ENCODE measurements around the gene C3orf20.
"Not testable (repeated sequence)": the region's sequence is repeated elsewhere in the genome, so short reads cannot be mapped to it uniquely, and the experiment has no call there.

C3orf20 gene

DNA sequence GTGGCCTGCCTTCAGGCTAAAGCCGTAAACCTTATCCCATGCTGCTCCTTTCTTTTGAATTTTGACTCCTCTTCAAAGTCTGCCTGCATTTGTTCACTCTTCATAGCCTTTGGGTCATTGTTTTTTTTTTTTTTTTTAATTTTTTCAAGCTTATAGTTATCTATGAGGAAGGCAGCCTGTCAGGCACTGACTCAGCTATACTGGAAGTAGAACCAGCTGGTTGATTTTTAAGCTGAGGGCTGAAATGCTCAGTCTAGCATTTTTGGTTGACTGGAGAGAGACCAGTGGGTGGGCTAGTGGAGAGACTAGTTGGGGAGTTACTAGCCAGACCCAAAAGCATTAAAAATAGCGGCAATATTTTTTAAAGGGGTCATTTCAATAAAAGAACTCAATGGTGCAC lies 44.1 kb downstream of the C3orf20 start:
- no peaks in the 10 kb centered on the region for H3K9me3 Mint-ChIP-seq
- no peak overlapping the region for H3K27ac Mint-ChIP-seq (ENCODE audit: low read depth)
- DNase-seq (ENCODE audit: low spot score in 2 of 2) (no peak), ATAC-seq (replicated peaks; ENCODE audit: extremely low read depth, poor library complexity, severe bottlenecking) (no peak)
- no peaks in the 10 kb centered on the region for H3K4me1 Mint-ChIP-seq
- H3K36me3 Mint-ChIP-seq (ENCODE audit: insufficient read depth): no peaks in the 10 kb centered on the region
- H3K4me3 Mint-ChIP-seq: no peak overlapping the region
- H3K27me3 Mint-ChIP-seq: no peaks in the 10 kb centered on the region

- Mint-ChIP-seq H3K36me3 (ENCODE audit: insufficient read depth) (no peaks in the 10 kb centered on the region), H3K4me3 (no peak overlapping the region), H3K9me3 (no peaks in the 10 kb centered on the region), H3K4me1 (no peaks in the 10 kb centered on the region), H3K27ac (ENCODE audit: low read depth) (no peak overlapping the region), H3K27me3 (no peaks in the 10 kb centered on the region)
- ATAC-seq (replicated peaks; ENCODE audit: extremely low read depth, poor library complexity, severe bottlenecking) (no peak), DNase-seq (ENCODE audit: low spot score in 2 of 2) (no peak)
Measured at GRCh38 chr3:14721126-14721864, 46.4 kb downstream of the C3orf20 start.

DNA sequence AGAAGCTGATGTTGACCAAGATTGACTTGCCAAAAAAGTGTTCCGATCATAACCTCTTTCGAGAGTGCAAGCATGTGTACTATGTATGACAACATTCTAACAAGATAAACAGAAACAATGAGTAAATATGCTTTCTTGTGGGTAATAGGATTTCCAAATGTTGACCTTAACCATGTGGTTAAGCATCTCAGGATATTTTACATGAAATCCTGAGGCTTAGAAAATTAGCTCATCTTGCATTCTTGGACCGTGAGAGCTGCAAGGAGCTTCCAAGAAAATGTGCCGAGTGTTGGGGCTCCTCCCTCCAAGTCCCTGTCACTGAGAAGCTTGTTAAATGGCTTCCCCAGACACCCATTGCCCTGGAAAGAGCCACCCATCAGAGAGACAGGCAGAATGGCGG lies 50.1 kb downstream of the C3orf20 start:
- no peaks in the 10 kb centered on the region for H3K36me3 Mint-ChIP-seq (ENCODE audit: insufficient read depth)
- DNase-seq (ENCODE audit: low spot score in 2 of 2) (no peak), ATAC-seq (replicated peaks; ENCODE audit: extremely low read depth, poor library complexity, severe bottlenecking) (no peak)
- no peaks in the 10 kb centered on the region for H3K9me3 Mint-ChIP-seq
- no peaks in the 10 kb centered on the region for H3K4me1 Mint-ChIP-seq
- H3K27me3 Mint-ChIP-seq: no peaks in the 10 kb centered on the region
- H3K27ac Mint-ChIP-seq (ENCODE audit: low read depth): no peak overlapping the region
- no peak overlapping the region for H3K4me3 Mint-ChIP-seq

- ATAC-seq (replicated peaks; ENCODE audit: extremely low read depth, poor library complexity, severe bottlenecking) (no peak), DNase-seq (ENCODE audit: low spot score in 2 of 2) (no peak)
- Mint-ChIP-seq H3K4me3 (no peak overlapping the region), H3K4me1 (no peaks in the 10 kb centered on the region), H3K27ac (ENCODE audit: low read depth) (no peak overlapping the region), H3K27me3 (no peaks in the 10 kb centered on the region), H3K9me3 (no peaks in the 10 kb centered on the region), H3K36me3 (ENCODE audit: insufficient read depth) (no peaks in the 10 kb centered on the region)
Measured at GRCh38 chr3:14725564-14726440, 50.9 kb downstream of the C3orf20 start.

DNA sequence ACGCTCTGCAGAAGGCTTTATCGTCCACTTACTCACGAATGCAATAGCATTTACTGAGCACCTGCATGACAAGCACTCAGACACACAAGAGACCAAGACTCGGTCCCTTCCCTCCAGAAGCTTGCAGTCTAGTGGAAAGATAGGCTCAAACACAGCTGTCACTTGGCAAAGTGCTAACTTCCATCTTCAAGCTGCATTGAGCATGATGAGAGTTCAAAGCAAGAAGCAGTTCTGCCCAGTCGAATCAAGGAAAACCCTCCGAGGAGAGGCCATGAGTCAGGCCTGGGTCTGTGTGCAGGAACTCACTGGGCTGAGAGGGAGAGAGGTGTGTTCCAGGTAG lies 51.5 kb downstream of the C3orf20 start:
- Mint-ChIP-seq H3K36me3 (ENCODE audit: insufficient read depth) (no peaks in the 10 kb centered on the region), H3K4me3 (no peak overlapping the region), H3K27ac (ENCODE audit: low read depth) (no peak overlapping the region), H3K9me3 (no peaks in the 10 kb centered on the region), H3K27me3 (no peaks in the 10 kb centered on the region), H3K4me1 (no peaks in the 10 kb centered on the region)
- DNase-seq (ENCODE audit: low spot score in 2 of 2) (no peak), ATAC-seq (replicated peaks; ENCODE audit: extremely low read depth, poor library complexity, severe bottlenecking) (no peak)

GRCh38 chr3:14728113-14728512 lies 53.2 kb downstream of the C3orf20 start:
- H3K36me3 Mint-ChIP-seq (ENCODE audit: insufficient read depth): no peaks in the 10 kb centered on the region
- H3K4me1 Mint-ChIP-seq: no peaks in the 10 kb centered on the region
- H3K27ac Mint-ChIP-seq (ENCODE audit: low read depth): no peak overlapping the region
- ATAC-seq (replicated peaks; ENCODE audit: extremely low read depth, poor library complexity, severe bottlenecking) (no peak), DNase-seq (ENCODE audit: low spot score in 2 of 2) (no peak)
- no peaks in the 10 kb centered on the region for H3K9me3 Mint-ChIP-seq
- no peak overlapping the region for H3K4me3 Mint-ChIP-seq
- no peaks in the 10 kb centered on the region for H3K27me3 Mint-ChIP-seq

DNA sequence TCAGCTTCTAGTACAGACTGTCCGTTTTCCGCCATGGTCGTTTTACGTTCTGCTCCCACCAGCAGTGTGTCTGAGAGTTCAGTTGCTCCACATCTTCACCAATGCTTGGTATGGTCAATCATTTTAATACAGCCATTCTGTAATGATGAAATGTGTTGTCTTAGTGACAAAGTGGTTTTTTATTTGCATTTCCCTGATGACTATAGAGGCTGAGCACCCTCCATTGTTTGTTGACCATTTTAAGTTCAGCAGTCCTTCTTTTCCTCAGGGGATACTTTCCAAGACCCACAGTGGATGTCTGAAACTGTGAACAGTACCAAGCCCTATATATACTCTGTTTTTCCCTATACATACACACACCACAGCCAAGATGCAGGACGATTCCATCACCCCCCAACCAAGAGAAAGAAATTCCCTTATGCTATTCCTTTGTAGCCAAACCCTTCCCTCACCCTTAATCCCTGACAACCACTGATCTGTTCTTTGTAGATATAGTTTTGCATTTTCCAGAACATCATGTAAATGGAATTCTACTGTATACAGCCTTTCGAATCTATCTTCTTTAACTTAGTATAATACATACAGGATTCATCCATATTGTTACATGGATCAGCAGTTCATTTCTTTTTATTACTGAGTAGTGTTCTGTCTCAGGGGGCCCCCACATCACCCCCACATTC lies 55.9 kb downstream of the C3orf20 start:
- DNase-seq (ENCODE audit: low spot score in 2 of 2) (no peak), ATAC-seq (replicated peaks; ENCODE audit: extremely low read depth, poor library complexity, severe bottlenecking) (no peak)
- H3K27ac Mint-ChIP-seq (ENCODE audit: low read depth): no peak overlapping the region
- no peaks in the 10 kb centered on the region for H3K9me3 Mint-ChIP-seq
- no peak overlapping the region for H3K4me3 Mint-ChIP-seq
- no peaks in the 10 kb centered on the region for H3K36me3 Mint-ChIP-seq (ENCODE audit: insufficient read depth)
- H3K27me3 Mint-ChIP-seq: no peaks in the 10 kb centered on the region
- no peaks in the 10 kb centered on the region for H3K4me1 Mint-ChIP-seq

- no peak overlapping the region for H3K4me3 Mint-ChIP-seq
- ATAC-seq (replicated peaks; ENCODE audit: extremely low read depth, poor library complexity, severe bottlenecking) (no peak), DNase-seq (ENCODE audit: low spot score in 2 of 2) (no peak)
- no peaks in the 10 kb centered on the region for H3K9me3 Mint-ChIP-seq
- H3K36me3 Mint-ChIP-seq (ENCODE audit: insufficient read depth): peaks cover 3% of the 10 kb centered on the region
- no peak overlapping the region for H3K27ac Mint-ChIP-seq (ENCODE audit: low read depth)
- H3K27me3 Mint-ChIP-seq: peaks cover 74% of the 10 kb centered on the region
- H3K4me1 Mint-ChIP-seq: no peaks in the 10 kb centered on the region
Measured at GRCh38 chr3:14740983-14741382, 66.0 kb downstream of the C3orf20 start.

DNA sequence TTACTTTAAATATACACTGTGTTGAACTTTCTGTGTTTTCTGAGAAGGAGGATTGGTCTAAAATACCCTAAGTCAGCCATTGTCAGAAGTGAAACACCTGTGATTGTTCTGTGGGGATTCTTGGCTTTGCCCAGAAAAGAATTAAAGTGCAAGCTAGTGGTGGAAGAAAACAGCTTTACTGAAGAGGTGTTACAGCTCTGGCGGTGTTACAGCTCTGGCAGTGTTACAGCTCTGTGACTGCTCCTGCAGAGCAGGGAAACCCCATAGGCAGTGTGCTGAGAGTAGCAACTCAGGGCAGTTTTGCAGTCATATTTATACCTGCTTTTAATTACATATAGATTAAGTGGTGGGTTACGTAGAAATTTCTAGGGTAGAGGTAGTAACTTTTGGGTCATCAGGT lies 66.6 kb downstream of the C3orf20 start:
- Mint-ChIP-seq H3K36me3 (ENCODE audit: insufficient read depth) (peaks cover 3% of the 10 kb centered on the region), H3K4me3 (no peak overlapping the region), H3K27ac (ENCODE audit: low read depth) (no peak overlapping the region), H3K4me1 (no peaks in the 10 kb centered on the region), H3K27me3 (peaks cover 79% of the 10 kb centered on the region), H3K9me3 (no peaks in the 10 kb centered on the region)
- no peak for ATAC-seq (replicated peaks; ENCODE audit: extremely low read depth, poor library complexity, severe bottlenecking)
- DNase-seq (ENCODE audit: low spot score in 2 of 2): no peak

- Mint-ChIP-seq H3K27ac (ENCODE audit: low read depth) (no peak overlapping the region), H3K4me1 (no peaks in the 10 kb centered on the region), H3K9me3 (no peaks in the 10 kb centered on the region), H3K27me3 (peaks cover 88% of the 10 kb centered on the region), H3K4me3 (no peak overlapping the region), H3K36me3 (ENCODE audit: insufficient read depth) (peaks cover 3% of the 10 kb centered on the region)
- ATAC-seq (replicated peaks; ENCODE audit: extremely low read depth, poor library complexity, severe bottlenecking) (no peak), DNase-seq (ENCODE audit: low spot score in 2 of 2) (no peak)
Measured at GRCh38 chr3:14744556-14744955, 69.6 kb downstream of the C3orf20 start.

DNA sequence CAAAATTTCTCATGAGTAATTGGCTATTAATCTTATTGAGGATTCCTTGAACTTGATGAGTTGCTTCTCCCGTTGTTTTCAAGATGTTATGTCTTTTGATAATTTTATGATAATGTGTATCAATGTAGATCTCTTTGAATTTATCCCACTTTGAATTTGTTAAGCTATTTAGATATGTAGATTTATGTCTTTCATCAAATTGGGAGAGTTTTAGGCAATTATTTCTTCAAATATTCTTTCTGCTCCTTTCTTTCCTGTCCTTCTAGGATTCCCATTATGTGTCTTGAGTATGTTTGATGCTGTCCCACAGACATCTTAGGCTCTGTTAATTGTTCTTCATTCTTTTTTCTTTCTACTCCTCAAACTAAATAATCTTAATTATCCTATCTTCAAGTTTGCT lies 75.7 kb downstream of the C3orf20 start:
- no peak for ATAC-seq (replicated peaks; ENCODE audit: extremely low read depth, poor library complexity, severe bottlenecking)
- no peaks in the 10 kb centered on the region for H3K36me3 Mint-ChIP-seq (ENCODE audit: insufficient read depth)
- no peak for DNase-seq (ENCODE audit: low spot score in 2 of 2)
- no peak overlapping the region for H3K27ac Mint-ChIP-seq (ENCODE audit: low read depth)
- no peak overlapping the region for H3K4me3 Mint-ChIP-seq
- H3K27me3 Mint-ChIP-seq: peaks cover 63% of the 10 kb centered on the region
- H3K9me3 Mint-ChIP-seq: peaks cover 10% of the 10 kb centered on the region
- H3K4me1 Mint-ChIP-seq: no peaks in the 10 kb centered on the region

DNA sequence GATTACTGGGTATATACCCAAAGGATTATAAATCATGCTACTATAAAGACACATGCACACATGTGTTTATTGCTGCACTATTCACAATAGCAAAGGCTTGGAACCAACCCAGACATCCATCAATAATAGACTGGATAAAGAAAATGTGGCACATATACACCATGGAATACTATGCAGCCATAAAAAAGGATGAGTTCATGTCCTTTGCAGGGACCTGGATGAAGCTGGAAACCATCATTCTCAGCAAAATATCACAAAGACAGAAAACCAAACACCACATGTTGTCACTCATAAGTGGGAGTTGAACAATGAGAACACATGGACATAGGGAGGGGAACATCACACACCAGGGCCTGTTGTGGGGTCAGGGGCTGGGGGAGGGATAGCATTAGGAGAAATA lies 78.0 kb downstream of the C3orf20 start:
- not testable (repeated sequence) for H3K27ac Mint-ChIP-seq (ENCODE audit: low read depth); H3K4me3 Mint-ChIP-seq; H3K4me1 Mint-ChIP-seq; H3K9me3 Mint-ChIP-seq; H3K36me3 Mint-ChIP-seq (ENCODE audit: insufficient read depth); ATAC-seq (replicated peaks; ENCODE audit: extremely low read depth, poor library complexity, severe bottlenecking); DNase-seq (ENCODE audit: low spot score in 2 of 2)
- H3K27me3 Mint-ChIP-seq: peaks cover 51% of the 10 kb centered on the region
